ENCODE measurements around the gene RMND5A.
A peak's percentile ranks its signal among the peaks of the same experiment; 100 is the strongest.

RMND5A gene

GRCh38 chr2:86782748-86783147 is 62.7 kb downstream of the RMND5A start:
- H3K4me1 ChIP-seq (ENCODE audit: control insufficient read depth, insufficient read depth, low read length, poor library complexity, severe bottlenecking) = no peaks in the 10 kb centered on the region
- no peaks in the 10 kb centered on the region for H3K9me3 ChIP-seq (ENCODE audit: control insufficient read depth, low read length)
- WGBS, 2 experiments (ENCODE audit: insufficient coverage in 2 of 2) = 83 to 85% methylated on average over 6 to 7 of the region's 7 CpGs
- H3K36me3 ChIP-seq (ENCODE audit: control insufficient read depth, insufficient read depth, low read length) = no peaks in the 10 kb centered on the region
- H3K27ac ChIP-seq (ENCODE audit: low read depth, low read length, severe bottlenecking) = no peak overlapping the region
- H3K4me3 ChIP-seq (ENCODE audit: extremely low read depth, insufficient read depth, low read length, poor library complexity, severe bottlenecking) = no peak overlapping the region

- Histone ChIP-seq H3K27ac (ENCODE audit: low read depth, low read length, severe bottlenecking) (no peak overlapping the region), H3K36me3 (ENCODE audit: control insufficient read depth, insufficient read depth, low read length) (no peaks in the 10 kb centered on the region), H3K9me3 (ENCODE audit: control insufficient read depth, low read length) (no peaks in the 10 kb centered on the region), H3K4me1 (ENCODE audit: control insufficient read depth, insufficient read depth, low read length, poor library complexity, severe bottlenecking) (no peaks in the 10 kb centered on the region), H3K4me3 (ENCODE audit: extremely low read depth, insufficient read depth, low read length, poor library complexity, severe bottlenecking) (no peak overlapping the region)
- 70 to 89% methylated on average over 2 to 4 of the region's 8 CpGs for WGBS, 2 experiments (ENCODE audit: insufficient coverage in 2 of 2)
Measured at GRCh38 chr2:86783615-86784339, 63.7 kb downstream of the RMND5A start.

GRCh38 chr2:86785456-86785855 is 65.4 kb downstream of the RMND5A start:
- Histone ChIP-seq H3K4me3 (ENCODE audit: extremely low read depth, insufficient read depth, low read length, poor library complexity, severe bottlenecking) (no peak overlapping the region), H3K4me1 (ENCODE audit: control insufficient read depth, insufficient read depth, low read length, poor library complexity, severe bottlenecking) (no peaks in the 10 kb centered on the region), H3K36me3 (ENCODE audit: control insufficient read depth, insufficient read depth, low read length) (no peaks in the 10 kb centered on the region), H3K27ac (ENCODE audit: low read depth, low read length, severe bottlenecking) (no peak overlapping the region), H3K9me3 (ENCODE audit: control insufficient read depth, low read length) (no peaks in the 10 kb centered on the region)
- 75 to 100% methylated on average over 2 of the region's 9 CpGs for WGBS, 2 experiments (ENCODE audit: insufficient coverage in 2 of 2)

- H3K27ac ChIP-seq (ENCODE audit: low read depth, low read length, severe bottlenecking) = no peak overlapping the region
- H3K36me3 ChIP-seq (ENCODE audit: control insufficient read depth, insufficient read depth, low read length) = no peaks in the 10 kb centered on the region
- no peaks in the 10 kb centered on the region for H3K9me3 ChIP-seq (ENCODE audit: control insufficient read depth, low read length)
- 54 to 62% methylated on average over 7 of the region's 10 CpGs for WGBS, 2 experiments (ENCODE audit: insufficient coverage in 2 of 2)
- H3K4me1 ChIP-seq (ENCODE audit: control insufficient read depth, insufficient read depth, low read length, poor library complexity, severe bottlenecking) = peaks cover 4% of the 10 kb centered on the region
- H3K4me3 ChIP-seq (ENCODE audit: extremely low read depth, insufficient read depth, low read length, poor library complexity, severe bottlenecking) = no peak overlapping the region
Measured at GRCh38 chr2:86786001-86786536, 66.0 kb downstream of the RMND5A start.

DNA sequence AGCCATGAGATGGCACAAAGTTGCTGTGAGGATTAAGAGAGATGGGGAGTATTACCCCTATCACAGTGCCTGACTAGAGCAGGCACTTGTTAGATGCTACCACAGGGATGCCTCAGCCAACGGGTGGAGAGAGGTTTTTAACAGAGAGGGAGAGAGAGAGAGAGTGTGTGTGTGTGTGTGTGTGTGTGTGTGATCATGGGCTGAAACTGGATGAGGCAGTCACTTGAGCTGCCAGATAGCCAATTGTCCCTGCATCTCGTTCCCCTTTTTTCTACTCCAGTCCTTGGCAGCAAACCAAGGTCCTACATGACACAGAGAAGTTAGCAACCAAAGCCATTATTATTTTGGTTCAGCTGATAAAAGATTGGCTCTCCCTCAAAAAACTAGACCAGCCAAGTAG is 67.6 kb downstream of the RMND5A start:
- whole genome bisulfite sequencing, 2 experiments (ENCODE audit: insufficient coverage in 2 of 2) = 29 to 61% methylated on average over 1 to 2 of the region's 2 CpGs
- no peaks in the 10 kb centered on the region for H3K36me3 ChIP-seq (ENCODE audit: control insufficient read depth, insufficient read depth, low read length)
- peaks cover 8% of the 10 kb centered on the region for H3K4me1 ChIP-seq (ENCODE audit: control insufficient read depth, insufficient read depth, low read length, poor library complexity, severe bottlenecking)
- no peaks in the 10 kb centered on the region for H3K9me3 ChIP-seq (ENCODE audit: control insufficient read depth, low read length)
- no peak overlapping the region for H3K27ac ChIP-seq (ENCODE audit: low read depth, low read length, severe bottlenecking)
- H3K4me3 ChIP-seq (ENCODE audit: extremely low read depth, insufficient read depth, low read length, poor library complexity, severe bottlenecking) = no peak overlapping the region

DNA sequence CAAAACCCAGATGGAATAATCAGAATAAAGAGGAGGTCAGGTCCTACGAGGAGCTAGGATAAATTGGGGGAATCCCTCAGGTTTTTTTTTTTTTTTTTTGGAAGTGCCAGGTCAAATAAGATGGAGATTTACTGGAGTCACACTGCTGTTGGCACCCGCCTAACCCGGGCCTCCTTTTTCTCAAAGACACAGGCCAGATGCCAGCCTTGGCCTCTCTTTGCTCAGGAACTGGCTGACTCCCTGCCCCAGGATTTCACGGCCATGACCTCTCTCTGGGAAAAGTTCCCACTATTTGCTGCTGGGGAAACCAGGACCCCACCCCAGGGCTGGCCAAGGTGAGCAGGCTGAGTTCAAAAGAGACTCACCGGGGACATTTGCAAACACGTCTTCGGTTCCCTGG is 68.1 kb downstream of the RMND5A start:
- Histone ChIP-seq H3K4me3 (ENCODE audit: extremely low read depth, insufficient read depth, low read length, poor library complexity, severe bottlenecking) (no peak overlapping the region), H3K27ac (ENCODE audit: low read depth, low read length, severe bottlenecking) (no peak overlapping the region), H3K4me1 (ENCODE audit: control insufficient read depth, insufficient read depth, low read length, poor library complexity, severe bottlenecking) (peaks cover 8% of the 10 kb centered on the region), H3K9me3 (ENCODE audit: control insufficient read depth, low read length) (no peaks in the 10 kb centered on the region), H3K36me3 (ENCODE audit: control insufficient read depth, insufficient read depth, low read length) (no peaks in the 10 kb centered on the region)
- WGBS, 2 experiments (ENCODE audit: insufficient coverage in 2 of 2) = 57 to 90% methylated on average over 4 of the region's 7 CpGs

DNA sequence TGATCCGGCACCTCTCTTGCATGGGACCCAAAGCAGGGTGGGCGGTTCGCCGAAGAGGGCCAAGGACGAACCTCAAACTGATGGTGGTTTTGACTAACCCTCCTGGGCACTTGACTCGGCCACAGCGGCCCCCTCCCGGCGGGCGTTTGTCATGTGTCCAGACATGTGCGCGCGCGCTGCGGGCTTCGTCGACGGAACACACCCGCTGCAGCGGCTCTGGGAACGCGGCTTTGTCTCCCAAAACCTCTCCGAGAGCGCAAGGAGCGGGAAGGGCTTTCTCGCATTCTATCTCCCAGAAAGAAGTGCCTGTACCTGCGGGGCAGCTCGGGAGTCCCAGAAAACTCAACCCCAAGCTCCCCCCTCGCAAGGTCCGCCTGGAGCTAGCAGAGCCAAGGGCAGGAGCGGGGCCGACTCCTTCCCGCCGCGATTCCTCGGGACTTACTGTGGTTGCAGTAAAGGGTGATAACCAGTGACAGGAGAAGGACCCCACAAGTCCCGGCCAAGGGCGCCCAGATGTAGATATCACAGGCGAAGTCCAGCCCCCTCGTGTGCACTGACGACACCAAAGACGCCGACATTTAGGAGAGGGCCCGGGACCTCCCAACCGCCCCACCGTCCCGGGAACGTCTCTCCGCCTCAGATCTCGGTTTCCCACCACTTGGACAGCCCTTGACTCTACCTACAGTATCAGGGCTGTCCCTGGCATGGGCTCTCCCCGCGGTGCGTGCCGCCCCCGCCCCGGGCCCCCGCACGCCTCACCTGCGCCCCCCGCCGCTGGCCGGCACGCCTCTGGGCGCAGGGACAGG is 69.0 kb downstream of the RMND5A start:
- H3K36me3 ChIP-seq (ENCODE audit: control insufficient read depth, insufficient read depth, low read length) = no peaks in the 10 kb centered on the region
- no peaks in the 10 kb centered on the region for H3K9me3 ChIP-seq (ENCODE audit: control insufficient read depth, low read length)
- H3K27ac ChIP-seq (ENCODE audit: low read depth, low read length, severe bottlenecking) = no peak overlapping the region
- H3K4me3 ChIP-seq (ENCODE audit: extremely low read depth, insufficient read depth, low read length, poor library complexity, severe bottlenecking) = peak overlapping the region; percentile 5
- H3K4me1 ChIP-seq (ENCODE audit: control insufficient read depth, insufficient read depth, low read length, poor library complexity, severe bottlenecking) = peaks cover 8% of the 10 kb centered on the region
- WGBS, 2 experiments (ENCODE audit: insufficient coverage in 2 of 2) = 8% methylated on average over 53 to 56 of the region's 64 CpGs

DNA sequence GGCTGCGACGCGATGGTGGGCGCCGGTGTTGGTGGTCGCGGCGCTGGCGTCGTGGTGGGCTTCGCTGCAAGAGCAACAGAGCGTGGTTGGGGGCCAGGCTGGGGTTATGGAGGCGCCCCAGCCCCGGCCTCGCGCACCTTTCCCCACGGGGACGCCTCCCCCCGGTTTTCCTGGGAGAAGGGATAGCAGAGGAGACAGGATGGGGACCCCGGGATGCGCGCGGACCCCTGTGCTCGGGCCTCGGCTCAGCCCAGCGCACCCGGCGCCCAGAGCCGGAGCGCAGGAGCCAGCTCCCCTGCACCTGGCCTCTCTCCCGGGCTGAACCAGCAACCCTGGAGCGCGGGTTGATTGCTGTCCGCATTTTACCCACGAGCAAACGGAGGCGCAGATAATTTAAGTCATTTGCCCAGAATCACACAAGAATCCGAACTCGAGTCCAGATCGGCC is 69.6 kb downstream of the RMND5A start:
- 24 to 39% methylated on average over 25 of the region's 40 CpGs for WGBS, 2 experiments (ENCODE audit: insufficient coverage in 2 of 2)
- no peak overlapping the region for H3K4me3 ChIP-seq (ENCODE audit: extremely low read depth, insufficient read depth, low read length, poor library complexity, severe bottlenecking)

DNA sequence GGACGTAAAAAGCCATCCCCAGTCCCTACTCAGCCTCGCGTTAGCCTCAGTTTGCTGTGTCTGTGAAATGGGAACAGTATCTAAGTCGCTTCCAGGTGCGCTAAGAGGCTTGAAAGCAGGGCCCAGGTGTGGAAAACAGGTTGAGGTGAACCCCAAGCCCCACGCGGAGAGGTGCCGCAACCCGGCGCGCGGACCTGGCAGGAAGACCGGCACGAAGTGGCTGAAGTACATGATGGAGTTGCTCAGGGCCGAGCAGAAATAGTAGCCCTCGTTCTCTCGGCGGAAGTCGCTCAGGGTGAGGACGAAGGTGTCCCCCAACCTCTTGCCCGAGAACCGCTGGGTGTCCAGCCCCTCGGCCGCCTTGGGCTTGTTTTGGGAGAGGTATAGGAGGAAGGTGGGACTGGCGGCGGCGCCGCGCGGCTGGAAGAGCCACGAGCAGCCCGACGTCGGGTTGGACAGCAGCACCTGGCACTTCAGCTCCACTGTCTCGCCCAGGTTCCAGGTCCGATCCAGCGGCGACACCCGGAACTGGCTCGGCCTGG is 70.1 kb downstream of the RMND5A start:
- H3K4me1 ChIP-seq (ENCODE audit: control insufficient read depth, insufficient read depth, low read length, poor library complexity, severe bottlenecking) = peaks cover 8% of the 10 kb centered on the region
- H3K9me3 ChIP-seq (ENCODE audit: control insufficient read depth, low read length) = no peaks in the 10 kb centered on the region
- H3K36me3 ChIP-seq (ENCODE audit: control insufficient read depth, insufficient read depth, low read length) = no peaks in the 10 kb centered on the region
- no peak overlapping the region for H3K4me3 ChIP-seq (ENCODE audit: extremely low read depth, insufficient read depth, low read length, poor library complexity, severe bottlenecking)
- WGBS, 2 experiments (ENCODE audit: insufficient coverage in 2 of 2) = 18 to 20% methylated on average over 23 to 24 of the region's 40 CpGs
- no peak overlapping the region for H3K27ac ChIP-seq (ENCODE audit: low read depth, low read length, severe bottlenecking)

More for the DNA sequence above, 69.6 kb downstream of the RMND5A start:
- H3K4me1 ChIP-seq (ENCODE audit: control insufficient read depth, insufficient read depth, low read length, poor library complexity, severe bottlenecking) = peaks cover 8% of the 10 kb centered on the region
- no peak overlapping the region for H3K27ac ChIP-seq (ENCODE audit: low read depth, low read length, severe bottlenecking)
- no peaks in the 10 kb centered on the region for H3K36me3 ChIP-seq (ENCODE audit: control insufficient read depth, insufficient read depth, low read length)
- H3K9me3 ChIP-seq (ENCODE audit: control insufficient read depth, low read length) = no peaks in the 10 kb centered on the region

DNA sequence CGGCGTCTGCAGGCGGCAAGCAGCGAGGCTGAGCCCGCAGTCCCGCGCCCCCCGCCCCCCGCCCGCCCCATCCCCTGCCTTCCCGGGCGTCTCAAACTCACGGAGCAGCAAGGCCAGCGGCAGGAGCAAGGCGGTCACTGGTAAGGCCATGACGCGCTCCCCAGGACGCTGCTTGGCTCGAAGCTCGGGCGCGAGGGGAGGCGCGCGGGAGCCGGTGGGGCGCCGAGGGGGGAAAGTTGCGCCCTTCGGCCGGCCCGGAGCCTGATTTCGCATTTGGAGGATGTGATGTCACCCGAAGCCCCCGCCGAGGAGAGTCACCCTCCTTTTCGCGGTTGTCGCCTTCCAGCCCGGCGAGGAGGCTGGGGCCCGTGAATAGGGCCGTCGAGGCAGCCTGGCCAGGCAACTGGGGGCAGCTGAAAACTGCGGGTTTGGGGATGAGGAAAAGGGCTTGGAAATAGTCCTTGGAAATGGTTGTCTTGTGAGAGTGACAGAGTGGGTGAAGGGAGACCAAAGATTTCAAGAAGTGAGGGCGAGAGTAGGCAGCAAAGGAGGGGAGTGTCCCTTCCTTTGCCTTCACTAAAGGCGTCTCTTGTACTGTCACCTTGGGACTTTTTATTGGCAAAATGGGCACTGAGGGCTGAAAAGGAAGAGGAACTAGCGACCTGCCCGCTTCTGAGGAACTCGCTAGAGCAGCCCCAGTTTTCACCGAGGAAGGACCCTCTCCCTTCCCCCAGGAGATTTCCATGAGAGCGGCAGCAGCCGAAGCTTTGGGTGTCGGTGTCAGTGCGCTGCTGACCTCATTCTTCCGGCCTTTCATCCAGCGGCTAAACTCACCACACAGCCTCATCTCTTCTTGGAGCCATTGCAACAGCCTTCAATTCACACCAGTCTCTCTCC is 70.8 kb downstream of the RMND5A start, which contains the start of gene CD8A:
CD8A (minus strand) TSS at position 238 of the 897 bp plus-strand sequence; CDS start at position 150, 88 bp downstream.
- H3K36me3 ChIP-seq (ENCODE audit: control insufficient read depth, insufficient read depth, low read length) = no peaks in the 10 kb centered on the region
- peak within 1 kb of the TSS; percentile 22 for H3K4me3 ChIP-seq (ENCODE audit: extremely low read depth, insufficient read depth, low read length, poor library complexity, severe bottlenecking)
- H3K27ac ChIP-seq (ENCODE audit: low read depth, low read length, severe bottlenecking) = no peak within 1 kb of the TSS
- peaks cover 8% of the 10 kb centered on the region for H3K4me1 ChIP-seq (ENCODE audit: control insufficient read depth, insufficient read depth, low read length, poor library complexity, severe bottlenecking)
- no peaks in the 10 kb centered on the region for H3K9me3 ChIP-seq (ENCODE audit: control insufficient read depth, low read length)
- WGBS, 2 experiments (ENCODE audit: insufficient coverage in 2 of 2) = 1 to 2% methylated on average over 34 to 45 of the region's 57 CpGs

Measured in mesodermal cell (in vitro differentiated cells).